ENCODE results near the gene PTPN18. TPM values are rescaled to one million over a fixed set of nuclear protein-coding genes. Genes with fewer than 3 reads are reported as not detected.

Gene PTPN18
- polyA plus RNA-seq, 2 of the 4 experiments (the other 2 are of a cell fraction): 19.6 to 20.4 TPM

DNA sequence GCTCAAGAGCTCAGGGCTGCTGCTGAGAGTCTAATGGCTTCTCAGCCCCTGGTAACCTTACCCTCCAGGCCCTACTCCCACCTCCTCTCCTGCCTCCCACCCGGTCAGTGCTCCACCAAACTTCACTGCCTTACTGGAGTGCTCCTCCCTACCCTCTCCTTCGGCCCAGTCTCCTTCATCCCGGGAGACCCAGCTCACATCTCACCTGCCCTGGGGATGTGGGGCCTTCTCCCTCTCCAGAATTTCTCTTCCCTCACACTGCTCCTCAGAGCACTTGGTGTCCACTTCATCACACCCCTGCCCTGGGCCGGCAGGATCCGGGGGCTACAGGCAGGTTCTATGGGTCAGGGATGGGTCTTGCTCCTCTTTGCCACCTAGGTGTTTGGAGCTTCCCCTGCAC, 21.6 kb downstream of the PTPN18 start:
- peaks cover 18% of the 10 kb centered on the region; the same call in 2 of the 3 replicates for H3K4me1 ChIP-seq
- no peak overlapping the region for H3K4me2 ChIP-seq
- POLR2A ChIA-PET: no interaction called here
- ATAC-seq: no peak
- no peak overlapping the region for H3K27ac ChIP-seq
- no peak overlapping the region for H3K4me3 ChIP-seq
- FAIRE-seq: no peak
- whole genome bisulfite sequencing (ENCODE audit: missing lambda C conversion rate): 91% methylated on average over 3 of the region's 5 CpGs
- H3K9me3 ChIP-seq: no peaks in the 10 kb centered on the region
- TF ChIP-seq HDAC2 (IDR thresholded peaks at IDR 0.05): no peak
- TF ChIP-seq BHLHE40 (IDR thresholded peaks at IDR 0.05; ENCODE audit: low read depth, low read length): no peak
- TF ChIP-seq NFE2L2 (conservative IDR thresholded peaks at IDR 0.05; ENCODE audit: low read length): no peak
- no peak for TF ChIP-seq ZSCAN20 (CRISPR knock-in tag; IDR thresholded peaks at IDR 0.05)
- TF ChIP-seq, protein P1, sequence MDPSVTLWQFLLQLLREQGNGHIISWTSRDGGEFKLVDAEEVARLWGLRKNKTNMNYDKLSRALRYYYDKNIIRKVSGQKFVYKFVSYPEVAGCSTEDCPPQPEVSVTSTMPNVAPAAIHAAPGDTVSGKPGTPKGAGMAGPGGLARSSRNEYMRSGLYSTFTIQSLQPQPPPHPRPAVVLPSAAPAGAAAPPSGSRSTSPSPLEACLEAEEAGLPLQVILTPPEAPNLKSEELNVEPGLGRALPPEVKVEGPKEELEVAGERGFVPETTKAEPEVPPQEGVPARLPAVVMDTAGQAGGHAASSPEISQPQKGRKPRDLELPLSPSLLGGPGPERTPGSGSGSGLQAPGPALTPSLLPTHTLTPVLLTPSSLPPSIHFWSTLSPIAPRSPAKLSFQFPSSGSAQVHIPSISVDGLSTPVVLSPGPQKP (IDR thresholded peaks at IDR 0.05; ENCODE audit: low read depth, low read length): no peak
- TF ChIP-seq MAFK (IDR thresholded peaks at IDR 0.05; ENCODE audit: partially characterized antibody): no peak
- CTCF ChIA-PET: interaction anchor here (0.6 to 1.6 kb wide), 4 partner anchors 10 to 36 kb away, joined by 3 to 5 read pairs (median 4); no protein-coding TSS in a partner anchor
- no peak for DNase-seq (ENCODE audit: low read depth in 1 of 2, low spot score in 1 of 2)

DNA sequence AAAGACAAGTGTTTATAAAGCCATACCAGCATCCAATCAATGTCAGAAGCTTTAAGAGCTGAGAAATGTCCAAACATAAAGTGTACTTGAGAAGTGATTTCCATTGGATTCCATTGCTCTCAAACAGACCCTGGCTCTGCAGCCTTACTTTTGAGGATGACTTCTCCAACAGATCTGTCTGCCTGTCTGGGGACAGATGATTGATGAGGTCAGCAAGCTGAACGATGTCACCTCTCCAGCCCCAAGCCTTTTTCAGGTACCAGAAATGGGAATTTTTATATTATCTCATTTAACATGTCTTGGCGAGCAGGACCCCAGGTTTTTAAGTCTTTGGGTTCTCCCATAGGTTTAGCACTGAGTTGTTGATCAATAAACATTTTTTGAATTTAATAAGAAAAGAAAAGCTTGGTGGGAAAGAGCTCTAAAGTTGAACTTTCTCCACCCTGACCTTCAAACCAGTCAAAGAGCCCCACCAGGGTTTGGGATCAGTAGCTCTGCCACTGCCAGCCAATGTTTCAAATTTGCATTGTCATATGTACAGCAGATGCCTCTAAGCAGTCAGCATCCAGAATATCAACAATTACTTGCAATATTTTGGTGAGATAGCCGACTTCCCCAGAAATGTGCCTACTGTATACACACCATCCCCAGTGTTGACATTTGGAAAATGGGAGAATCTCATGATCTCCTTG, 22.5 kb downstream of the PTPN18 start:
- Histone ChIP-seq H3K4me1 (peaks cover 16% of the 10 kb centered on the region; the same call in 2 of the 3 replicates), H3K4me3 (no peak overlapping the region), H3K9me3 (no peaks in the 10 kb centered on the region), H3K4me2 (no peak overlapping the region), H3K27ac (no peak overlapping the region)
- ATAC-seq (no peak), DNase-seq (ENCODE audit: low read depth in 1 of 2, low spot score in 1 of 2) (no peak), FAIRE-seq (no peak)
- WGBS (ENCODE audit: missing lambda C conversion rate): 70% methylated on average over 3 of the region's 3 CpGs
- no peak for TF ChIP-seq CEBPB (IDR thresholded peaks at IDR 0.05)
- TF ChIP-seq KDM1A (IDR thresholded peaks at IDR 0.05; ENCODE audit: low read depth): no peak
- TF ChIP-seq BHLHE40 (IDR thresholded peaks at IDR 0.05; ENCODE audit: low read depth, low read length): no peak
- TF ChIP-seq, protein P2, sequence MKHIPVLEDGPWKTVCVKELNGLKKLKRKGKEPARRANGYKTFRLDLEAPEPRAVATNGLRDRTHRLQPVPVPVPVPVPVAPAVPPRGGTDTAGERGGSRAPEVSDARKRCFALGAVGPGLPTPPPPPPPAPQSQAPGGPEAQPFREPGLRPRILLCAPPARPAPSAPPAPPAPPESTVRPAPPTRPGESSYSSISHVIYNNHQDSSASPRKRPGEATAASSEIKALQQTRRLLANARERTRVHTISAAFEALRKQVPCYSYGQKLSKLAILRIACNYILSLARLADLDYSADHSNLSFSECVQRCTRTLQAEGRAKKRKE (CRISPR knock-in tag; IDR thresholded peaks at IDR 0.05; ENCODE audit: low read depth): no peak
- TF ChIP-seq CHD2 (IDR thresholded peaks at IDR 0.05; ENCODE audit: low read length, partially characterized antibody): no peak
- TF ChIP-seq CBX2 (IDR thresholded peaks at IDR 0.05; ENCODE audit: borderline replicate concordance, low read depth): no peak
- no peak for TF ChIP-seq HOXB13 (CRISPR knock-in tag; IDR thresholded peaks at IDR 0.05; ENCODE audit: low read depth)
- no peak for TF ChIP-seq ZFP36 (IDR thresholded peaks at IDR 0.05; ENCODE audit: borderline replicate concordance, partially characterized antibody)
- TF ChIP-seq PHF8 (IDR thresholded peaks at IDR 0.05; ENCODE audit: borderline replicate concordance, low read depth): no peak
- TF ChIP-seq NR3C1 (IDR thresholded peaks at IDR 0.05): no peak
- no peak for TF ChIP-seq HOXB5 (CRISPR knock-in tag; IDR thresholded peaks at IDR 0.05)
- TF ChIP-seq RAD21 (conservative IDR thresholded peaks at IDR 0.05 in 1 of 2, IDR thresholded peaks at IDR 0.05 in 1 of 2): no peak
- TF ChIP-seq MAZ (IDR thresholded peaks at IDR 0.05; ENCODE audit: borderline replicate concordance, low read depth, low read length): no peak
- TF ChIP-seq SMC3 (IDR thresholded peaks at IDR 0.05): no peak
- ChIA-PET CTCF (interaction anchor here (1.1 to 1.6 kb wide), 2 partner anchors 21 to 37 kb away, joined by 4 to 5 read pairs; no protein-coding TSS in a partner anchor), POLR2A (no interaction called here)

DNA sequence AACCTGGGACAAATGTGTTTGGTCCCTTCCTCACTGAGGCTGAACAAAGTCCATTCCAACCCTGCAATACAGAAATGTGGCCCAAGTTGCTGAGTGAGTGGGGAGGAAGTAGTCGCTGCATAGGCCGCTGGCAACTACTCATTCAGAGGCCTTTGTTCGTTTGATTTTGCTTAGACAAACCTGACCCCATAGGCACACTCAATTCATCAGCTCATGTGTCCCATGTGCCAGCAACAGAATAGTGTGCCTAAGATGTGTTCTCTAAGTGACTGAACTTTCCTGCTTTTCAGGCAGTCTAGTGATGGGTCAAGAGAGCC, 23.0 kb downstream of the PTPN18 start:
- Histone ChIP-seq H3K9me3 (no peaks in the 10 kb centered on the region), H3K4me3 (no peak overlapping the region), H3K4me1 (peaks cover 11% of the 10 kb centered on the region; the same call in 2 of the 3 replicates), H3K4me2 (no peak overlapping the region), H3K27ac (no peak overlapping the region)
- TF ChIP-seq ZFP36 (IDR thresholded peaks at IDR 0.05; ENCODE audit: borderline replicate concordance, partially characterized antibody) (no peak), ZSCAN20 (CRISPR knock-in tag; IDR thresholded peaks at IDR 0.05) (no peak), EHF (CRISPR knock-in tag; IDR thresholded peaks at IDR 0.05) (no peak), ESRRA (IDR thresholded peaks at IDR 0.05; ENCODE audit: borderline replicate concordance, low read length) (no peak), CHD2 (IDR thresholded peaks at IDR 0.05; ENCODE audit: low read length, partially characterized antibody) (no peak), RNF2 (IDR thresholded peaks at IDR 0.05; ENCODE audit: borderline replicate concordance, low read depth) (no peak), TP53 (CRISPR knock-in tag; IDR thresholded peaks at IDR 0.05) (no peak), CBX8 (IDR thresholded peaks at IDR 0.05) (no peak), CEBPB (IDR thresholded peaks at IDR 0.05) (no peak), SMC3 (IDR thresholded peaks at IDR 0.05) (no peak), HDAC2 (IDR thresholded peaks at IDR 0.05) (no peak), RCOR1 (IDR thresholded peaks at IDR 0.05; ENCODE audit: low read depth, low read length) (no peak)
- TF ChIP-seq, protein P3, sequence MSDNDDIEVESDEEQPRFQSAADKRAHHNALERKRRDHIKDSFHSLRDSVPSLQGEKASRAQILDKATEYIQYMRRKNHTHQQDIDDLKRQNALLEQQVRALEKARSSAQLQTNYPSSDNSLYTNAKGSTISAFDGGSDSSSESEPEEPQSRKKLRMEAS (IDR thresholded peaks at IDR 0.05): no peak
- 89% methylated on average over 3 of the region's 3 CpGs for WGBS (ENCODE audit: missing lambda C conversion rate)
- ChIA-PET POLR2A (no interaction called here), CTCF (no interaction called here)
- FAIRE-seq: no peak
- DNase-seq (ENCODE audit: low read depth in 1 of 2, low spot score in 1 of 2): no peak
- no peak for ATAC-seq

Measured in A549 (cell line).